HepG2 (cell line): ENCODE data around the gene SLC25A11. TPM values are rescaled to one million over a fixed set of nuclear protein-coding genes. Genes with fewer than 3 reads are reported as not detected.

Source experiments
- HES4 ChIP-seq: sonication (generic); formaldehyde crosslinking; IDR thresholded peaks from 2 replicates; pipeline ENCODE4 v1.9.0; 2021; ENCODE audit warnings: mild to moderate bottlenecking, missing genetic modification reagents, borderline replicate concordance
- HMGXB4 ChIP-seq, 2 experiments: sonication (generic) in 1 of 2; formaldehyde crosslinking in 1 of 2; IDR thresholded peaks; 2 replicates each; pipeline versions ENCODE4 v1.4.0 to v1.6.1; 2018 to 2020; ENCODE audit warnings: missing genetic modification reagents in 2 of 2, borderline replicate concordance in 1 of 2, low read depth in 1 of 2, mild to moderate bottlenecking in 1 of 2, missing biosample characterization in 1 of 2
- MIXL1 ChIP-seq: IDR thresholded peaks from 2 replicates; pipeline ENCODE4 v1.6.1; 2016
- NPAS2 ChIP-seq: sonication (generic); formaldehyde crosslinking; IDR thresholded peaks from 2 replicates; pipeline ENCODE4 v1.8.0; 2022; ENCODE audit warnings: mild to moderate bottlenecking, missing genetic modification reagents, borderline replicate concordance
- RCOR2 ChIP-seq: IDR thresholded peaks from 2 replicates; pipeline ENCODE4 v1.6.1; 2016; ENCODE audit warnings: missing biosample characterization, missing genetic modification reagents
- TBL1XR1 ChIP-seq: fragments of 150-350 bp; IDR thresholded peaks from 2 replicates; pipeline ENCODE4 v1.6.1; 2014; ENCODE audit warnings: borderline replicate concordance, low read length; ENCODE audit not compliant: partially characterized antibody
- TFDP2 ChIP-seq: sonication (generic); formaldehyde crosslinking; IDR thresholded peaks from 2 replicates; pipeline ENCODE4 v1.4.0; 2020; ENCODE audit warnings: missing genetic modification reagents
- YY1 ChIP-seq: IDR thresholded peaks from 2 replicates; pipeline ENCODE4 v1.6.1; 2011; ENCODE audit warnings: low read length, low read depth, moderate library complexity, mild to moderate bottlenecking; ENCODE audit not compliant: insufficient read depth, insufficient replicate concordance
- ZBTB7A ChIP-seq: sonication (generic); formaldehyde crosslinking; IDR thresholded peaks from 2 replicates; pipeline ENCODE4 v1.8.0; 2022; ENCODE audit warnings: mild to moderate bottlenecking, missing genetic modification reagents
- ZC3H4 ChIP-seq: sonication (generic); formaldehyde crosslinking; IDR thresholded peaks from 2 replicates; pipeline ENCODE4 v1.4.0; 2020; ENCODE audit warnings: missing genetic modification reagents, borderline replicate concordance
- ZNF101 ChIP-seq: sonication (generic); formaldehyde crosslinking; IDR thresholded peaks from 2 replicates; pipeline ENCODE4 v1.4.0; 2020; ENCODE audit warnings: mild to moderate bottlenecking, low read depth, missing genetic modification reagents, borderline replicate concordance
- ZNF12 ChIP-seq: sonication (generic); formaldehyde crosslinking; IDR thresholded peaks from 2 replicates; pipeline ENCODE4 v1.5.0; 2020; ENCODE audit warnings: missing genetic modification reagents
- ZNF282 ChIP-seq: fragments of 450-650 bp; IDR thresholded peaks from 2 replicates; pipeline ENCODE4 v1.6.1; 2018; ENCODE audit not compliant: partially characterized antibody
- ZNF580 ChIP-seq: IDR thresholded peaks from 2 replicates; pipeline ENCODE4 v1.6.1; 2016; ENCODE audit warnings: low read depth, borderline replicate concordance
- ZNF713 ChIP-seq: sonication (generic); formaldehyde crosslinking; IDR thresholded peaks from 2 replicates; pipeline ENCODE4 v1.4.0; 2020; ENCODE audit warnings: mild to moderate bottlenecking, missing genetic modification reagents
- ZNF761 ChIP-seq: sonication (generic); formaldehyde crosslinking; conservative IDR thresholded peaks from 2 replicates; pipeline ENCODE4 v1.4.0; 2020; ENCODE audit warnings: mild to moderate bottlenecking, missing genetic modification reagents
- ZNF839 ChIP-seq: sonication (generic); formaldehyde crosslinking; IDR thresholded peaks from 2 replicates; pipeline ENCODE4 v1.4.0; 2020; ENCODE audit warnings: missing genetic modification reagents, mild to moderate bottlenecking, borderline replicate concordance
- polyA plus RNA-seq, 8 experiments: library from polyadenylated mRNA; depleted of rRNA in 3 of 8; stranded (reverse) in 7 of 8; unstranded in 1 of 8; fragments of >200 nt; fragmentation: Illumina TruSeq in 4 of 8; extraction: Trizol in 4 of 8; gene quantifications; 2 replicates each; pipeline versions ENCODE4 v1.2.1 to v1.2.3, GENCODE V29; 2011 to 2016; ENCODE audit warnings: low read depth in 4 of 8, missing spikeins in 1 of 8, mixed read lengths in 1 of 8; ENCODE audit not compliant: insufficient read depth in 1 of 8
- total RNA-seq, 5 experiments: library from RNA; depleted of rRNA; stranded (reverse); fragments of >200 nt; fragmentation: Illumina TruSeq; extraction: Trizol; gene quantifications; 2 replicates each; pipeline ENCODE4 v1.2.3, GENCODE V29; 2016; ENCODE audit warnings: low read depth in 1 of 5
- TF ChIP-seq, protein P1 (sequence below): sonication (generic); formaldehyde crosslinking; IDR thresholded peaks from 2 replicates; pipeline ENCODE4 v1.4.0; 2020; ENCODE audit warnings: missing genetic modification reagents
- TF ChIP-seq, protein P2 (sequence below): sonication (generic); formaldehyde crosslinking; IDR thresholded peaks from 2 replicates; pipeline ENCODE4 v1.9.0; 2021; ENCODE audit warnings: missing genetic modification reagents, mild to moderate bottlenecking, borderline replicate concordance
- TF ChIP-seq, protein P3 (sequence below): sonication (generic); formaldehyde crosslinking; conservative IDR thresholded peaks from 2 replicates; pipeline ENCODE4 v1.4.0; 2020; ENCODE audit warnings: missing genetic modification reagents

The SLC25A11 gene
- total and polyA plus RNA-seq, 2 of the 13 experiments (the other 11 are each of a cell fraction or from before 2014, with no cell fraction given) = 35.4 to 47.2 TPM

GRCh38 chr17:4940555-4941318 lies 891 bp upstream of the SLC25A11 start (continued):
- TF ChIP-seq, protein P1, sequence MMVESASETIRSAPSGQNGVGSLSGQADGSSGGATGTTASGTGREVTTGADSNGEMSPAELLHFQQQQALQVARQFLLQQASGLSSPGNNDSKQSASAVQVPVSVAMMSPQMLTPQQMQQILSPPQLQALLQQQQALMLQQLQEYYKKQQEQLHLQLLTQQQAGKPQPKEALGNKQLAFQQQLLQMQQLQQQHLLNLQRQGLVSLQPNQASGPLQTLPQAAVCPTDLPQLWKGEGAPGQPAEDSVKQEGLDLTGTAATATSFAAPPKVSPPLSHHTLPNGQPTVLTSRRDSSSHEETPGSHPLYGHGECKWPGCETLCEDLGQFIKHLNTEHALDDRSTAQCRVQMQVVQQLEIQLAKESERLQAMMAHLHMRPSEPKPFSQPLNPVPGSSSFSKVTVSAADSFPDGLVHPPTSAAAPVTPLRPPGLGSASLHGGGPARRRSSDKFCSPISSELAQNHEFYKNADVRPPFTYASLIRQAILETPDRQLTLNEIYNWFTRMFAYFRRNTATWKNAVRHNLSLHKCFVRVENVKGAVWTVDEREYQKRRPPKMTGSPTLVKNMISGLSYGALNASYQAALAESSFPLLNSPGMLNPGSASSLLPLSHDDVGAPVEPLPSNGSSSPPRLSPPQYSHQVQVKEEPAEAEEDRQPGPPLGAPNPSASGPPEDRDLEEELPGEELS (CRISPR knock-in tag) = no peak
- TF ChIP-seq HMGXB4 (CRISPR knock-in tag; IDR thresholded peaks at IDR 0.05; ENCODE audit: borderline replicate concordance in 1 of 2, low read depth in 1 of 2) (no peak), ZNF580 (CRISPR knock-in tag) (no peak), TFDP2 (CRISPR knock-in tag) (no peak), ZNF12 (CRISPR knock-in tag) (no peak), YY1 (no peak), ZNF282 (no peak), ZNF713 (CRISPR knock-in tag) (no peak), RCOR2 (no peak), ZNF839 (CRISPR knock-in tag) (no peak), MIXL1 (CRISPR knock-in tag) (no peak), ZNF761 (no peak), ZC3H4 (no peak), NPAS2 (CRISPR knock-in tag) (no peak), ZBTB7A (CRISPR knock-in tag) (0 out of 2 replicates have a peak, but pooled peaks have one; percentile 39), ZNF101 (CRISPR knock-in tag) (no peak), HES4 (CRISPR knock-in tag) (0 out of 2 replicates have a peak, but pooled peaks have one; percentile 19), TBL1XR1 (no peak)
- TF ChIP-seq, protein P2, sequence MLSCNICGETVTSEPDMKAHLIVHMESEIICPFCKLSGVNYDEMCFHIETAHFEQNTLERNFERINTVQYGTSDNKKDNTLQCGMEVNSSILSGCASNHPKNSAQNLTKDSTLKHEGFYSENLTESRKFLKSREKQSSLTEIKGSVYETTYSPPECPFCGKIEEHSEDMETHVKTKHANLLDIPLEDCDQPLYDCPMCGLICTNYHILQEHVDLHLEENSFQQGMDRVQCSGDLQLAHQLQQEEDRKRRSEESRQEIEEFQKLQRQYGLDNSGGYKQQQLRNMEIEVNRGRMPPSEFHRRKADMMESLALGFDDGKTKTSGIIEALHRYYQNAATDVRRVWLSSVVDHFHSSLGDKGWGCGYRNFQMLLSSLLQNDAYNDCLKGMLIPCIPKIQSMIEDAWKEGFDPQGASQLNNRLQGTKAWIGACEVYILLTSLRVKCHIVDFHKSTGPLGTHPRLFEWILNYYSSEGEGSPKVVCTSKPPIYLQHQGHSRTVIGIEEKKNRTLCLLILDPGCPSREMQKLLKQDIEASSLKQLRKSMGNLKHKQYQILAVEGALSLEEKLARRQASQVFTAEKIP (CRISPR knock-in tag) = no peak
- TF ChIP-seq, protein P3, sequence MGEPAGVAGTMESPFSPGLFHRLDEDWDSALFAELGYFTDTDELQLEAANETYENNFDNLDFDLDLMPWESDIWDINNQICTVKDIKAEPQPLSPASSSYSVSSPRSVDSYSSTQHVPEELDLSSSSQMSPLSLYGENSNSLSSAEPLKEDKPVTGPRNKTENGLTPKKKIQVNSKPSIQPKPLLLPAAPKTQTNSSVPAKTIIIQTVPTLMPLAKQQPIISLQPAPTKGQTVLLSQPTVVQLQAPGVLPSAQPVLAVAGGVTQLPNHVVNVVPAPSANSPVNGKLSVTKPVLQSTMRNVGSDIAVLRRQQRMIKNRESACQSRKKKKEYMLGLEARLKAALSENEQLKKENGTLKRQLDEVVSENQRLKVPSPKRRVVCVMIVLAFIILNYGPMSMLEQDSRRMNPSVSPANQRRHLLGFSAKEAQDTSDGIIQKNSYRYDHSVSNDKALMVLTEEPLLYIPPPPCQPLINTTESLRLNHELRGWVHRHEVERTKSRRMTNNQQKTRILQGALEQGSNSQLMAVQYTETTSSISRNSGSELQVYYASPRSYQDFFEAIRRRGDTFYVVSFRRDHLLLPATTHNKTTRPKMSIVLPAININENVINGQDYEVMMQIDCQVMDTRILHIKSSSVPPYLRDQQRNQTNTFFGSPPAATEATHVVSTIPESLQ (CRISPR knock-in tag) = no peak
